GM12878 (cell line): ENCODE results near the gene SRBD1. TPM values are rescaled to one million over a fixed set of nuclear protein-coding genes. Genes with fewer than 3 reads are reported as not detected.

Experiments used
- ATAC-seq: fragments of 200-7000 bp; cut with Tn5 transposase; 3 replicates; pipeline ENCODE4 v1.9.1; 2020; ENCODE audit warnings: mild to moderate bottlenecking, moderate library complexity
- BruUV-seq: library from RNA; stranded (reverse); fragments of 400-500 nt; replicated peaks from 2 replicates; lab custom pipeline; 2021; lab: Mats Ljungman, UMichigan
- CTCF ChIA-PET: fragments of 300-600 bp; sonication (Branson Sonifier 250); formaldehyde crosslinking; extraction: SDS; loops from one replicate; lab custom pipeline; 2021; ENCODE audit warnings: inconsistent platforms; lab: Yijun Ruan, JAX
- POLR2A ChIA-PET: fragments of 350-600 bp; formaldehyde crosslinking; extraction: SDS; loops from one replicate; lab custom pipeline; 2021; ENCODE audit warnings: inconsistent platforms; lab: Charles Lee
- RAD21 ChIA-PET: fragments of 300-600 bp; sonication (Branson Sonifier 250); formaldehyde crosslinking; loops from one replicate; lab custom pipeline; 2023; ENCODE audit warnings: antibody characterized with exemption; ENCODE audit not compliant: unreplicated experiment; lab: Charles Lee
- SMC1A ChIA-PET: fragments of 300-600 bp; sonication (Branson Sonifier 250); formaldehyde crosslinking; loops from one replicate; lab custom pipeline; 2023; ENCODE audit not compliant: unreplicated experiment, uncharacterized antibody; lab: Charles Lee
- DNase-seq: peaks from one replicate; pipeline ENCODE4 v3.0.0-alpha.2; 2011; ENCODE audit warnings: low read depth, low spot score
- FAIRE-seq: peaks from 3 replicates; lab custom pipeline; 2011; peaks lifted over from hg19 to GRCh38; lab: Jason Lieb, UNC
- H2AFZ ChIP-seq: 2 replicates; pipeline ENCODE4 v1.6.0; 2011; ENCODE audit warnings: low read depth, low read length, control low read depth; ENCODE audit not compliant: control insufficient read depth
- H3K27ac ChIP-seq: 2 replicates; pipeline ENCODE4 v1.5.1; 2011; ENCODE audit warnings: control low read depth; ENCODE audit not compliant: control insufficient read depth, insufficient read depth
- H3K27me3 ChIP-seq, 2 experiments: replicated peaks in 1 of 2; 2 replicates each; pipeline versions ENCODE4 v1.6.0 to v1.6.1; 2011; ENCODE audit warnings: low read length in 1 of 2; ENCODE audit not compliant: control insufficient read depth in 2 of 2, insufficient read depth in 2 of 2
- H3K36me3 ChIP-seq, 2 experiments: 2 replicates each; pipeline ENCODE4 v1.5.1; 2011; ENCODE audit warnings: low read length in 1 of 2; ENCODE audit not compliant: control insufficient read depth in 2 of 2, insufficient read depth in 2 of 2
- H3K4me1 ChIP-seq: 2 replicates; pipeline ENCODE4 v1.6.1; 2011; ENCODE audit warnings: mild to moderate bottlenecking, low read length, moderate library complexity, mixed read lengths; ENCODE audit not compliant: control insufficient read depth, insufficient read depth
- H3K4me2 ChIP-seq: 2 replicates; pipeline ENCODE4 v1.6.0; 2011; ENCODE audit warnings: control low read depth; ENCODE audit not compliant: control insufficient read depth, insufficient read depth
- H3K4me3 ChIP-seq: fragments of 200-600 bp; sonication (generic); 2 replicates; pipeline ENCODE4 v1.5.1; 2016
- H3K79me2 ChIP-seq: 2 replicates; pipeline ENCODE4 v1.6.0; 2011; ENCODE audit warnings: low read length; ENCODE audit not compliant: control insufficient read depth, insufficient read depth
- H3K9ac ChIP-seq: 2 replicates; pipeline ENCODE4 v1.8.0; 2011; ENCODE audit warnings: low read length, control low read depth, mixed read lengths; ENCODE audit not compliant: control insufficient read depth, insufficient read depth
- H3K9me3 ChIP-seq: replicated peaks from 3 replicates; pipeline ENCODE4 v1.5.1; 2011; ENCODE audit warnings: mild to moderate bottlenecking, low read length; ENCODE audit not compliant: control insufficient read depth, insufficient read depth
- H4K20me1 ChIP-seq: 2 replicates; pipeline ENCODE4 v1.6.0; 2011; ENCODE audit not compliant: control insufficient read depth, insufficient read depth
- ASH2L ChIP-seq: fragments of 300-600, 200-600 bp; sonication (generic); IDR thresholded peaks from 2 replicates; pipeline ENCODE4 v1.6.1; 2017; ENCODE audit warnings: low read depth, mild to moderate bottlenecking, borderline replicate concordance
- BCL3 ChIP-seq: IDR thresholded peaks from 2 replicates; pipeline ENCODE4 v1.6.1; 2011; ENCODE audit warnings: borderline replicate concordance, low read depth, mild to moderate bottlenecking, moderate library complexity, low read length; ENCODE audit not compliant: insufficient read depth, poor library complexity, severe bottlenecking
- CEBPZ ChIP-seq: fragments of 150-350 bp; IDR thresholded peaks from 2 replicates; pipeline ENCODE4 v1.6.1; 2016; ENCODE audit warnings: low read depth, low read length
- CHD4 ChIP-seq: fragments of 200-600 bp; sonication (generic); IDR thresholded peaks from 2 replicates; pipeline ENCODE4 v1.6.1; 2016; ENCODE audit warnings: mild to moderate bottlenecking
- CREB1 ChIP-seq: IDR thresholded peaks from 2 replicates; pipeline ENCODE4 v1.6.1; 2012; ENCODE audit warnings: low read depth, mild to moderate bottlenecking, inconsistent platforms
- FOXM1 ChIP-seq: IDR thresholded peaks from 2 replicates; pipeline ENCODE4 v1.6.1; 2012; ENCODE audit warnings: low read depth, mild to moderate bottlenecking, inconsistent platforms, low read length, moderate library complexity
- KLF5 ChIP-seq: fragments of 450-650 bp; IDR thresholded peaks from 2 replicates; pipeline ENCODE4 v1.6.1; 2014; ENCODE audit warnings: mild to moderate bottlenecking; ENCODE audit not compliant: partially characterized antibody
- MTA2 ChIP-seq: fragments of 450-650 bp; IDR thresholded peaks from 2 replicates; pipeline ENCODE4 v1.6.1; 2016; ENCODE audit warnings: low read depth, mild to moderate bottlenecking, moderate library complexity
- MXI1 ChIP-seq: fragments of 150-350 bp; IDR thresholded peaks from 2 replicates; pipeline ENCODE4 v1.6.1; 2011; ENCODE audit warnings: low read depth, mild to moderate bottlenecking, inconsistent platforms, low read length, improper control_type of control experiment
- POLR2AphosphoS5 ChIP-seq: IDR thresholded peaks from 2 replicates; pipeline ENCODE4 v1.6.1; 2011; ENCODE audit warnings: mild to moderate bottlenecking, low read length, inconsistent platforms
- POU2F2 ChIP-seq: IDR thresholded peaks from 3 replicates; pipeline ENCODE4 v1.6.1; 2011; ENCODE audit warnings: low read depth, mild to moderate bottlenecking, low read length, borderline replicate concordance
- RB1 ChIP-seq: fragments of 450-650 bp; formaldehyde crosslinking; IDR thresholded peaks from 2 replicates; pipeline ENCODE4 v1.6.1; 2017; ENCODE audit warnings: mild to moderate bottlenecking, borderline replicate concordance
- SREBF2 ChIP-seq: IDR thresholded peaks from 2 replicates; pipeline ENCODE4 v1.6.1; 2012; ENCODE audit warnings: mild to moderate bottlenecking, low read length
- TCF12 ChIP-seq: IDR thresholded peaks from 2 replicates; pipeline ENCODE4 v1.6.1; 2011; ENCODE audit warnings: low read depth, mild to moderate bottlenecking, low read length
- WGBS: methylation state at CpG from one replicate; pipeline ENCODE4 v1.1.6; 2016; ENCODE audit warnings: low lambda C conversion rate; ENCODE audit not compliant: insufficient replicate concordance, insufficient coverage; ENCODE audit errors: missing lambda C conversion rate; 5-methylcytosine and 5-hydroxymethylcytosine counted together
- in situ Hi-C: fragments of 300-500 bp; cut with MboI; formaldehyde crosslinking; loops from 9 replicates; pipeline ENCODE4 v1.14.3; 2018; ENCODE audit warnings: mixed read lengths
- intact Hi-C: fragments of 100-400 bp; cut with micrococcal nuclease; formaldehyde crosslinking; loops from one replicate; pipeline ENCODE4 v1.14.2; 2022; ENCODE audit not compliant: unreplicated experiment
- polyA plus RNA-seq, 11 experiments: library from polyadenylated mRNA; depleted of rRNA in 4 of 11; unstranded in 6 of 11; stranded (reverse) in 5 of 11; fragments of >200 nt; fragmentation: Nextera tagmentation in 4 of 11; fragmentation: Illumina TruSeq in 1 of 11; extraction: Ambion mirVana in 4 of 11; extraction: Trizol in 1 of 11; gene quantifications; 1 replicate in 1 of 11; 2 replicates in 10 of 11; pipeline versions ENCODE4 v1.2.1 to v1.2.3, GENCODE V29; 2011 to 2016; ENCODE audit warnings: inconsistent platforms in 2 of 11, missing spikeins in 2 of 11, low read depth in 1 of 11
- total RNA-seq, 4 experiments: library from RNA; depleted of rRNA in 3 of 4; stranded (reverse); fragments of >200 nt in 3 of 4; fragmentation: Illumina TruSeq in 1 of 4; extraction: Trizol in 1 of 4; gene quantifications; 2 replicates each; pipeline versions ENCODE4 v1.2.1 to v1.2.3, GENCODE V29; 2013 to 2021
- TF ChIP-seq, protein P1 (sequence below): fragments of 450-650 bp; IDR thresholded peaks from 2 replicates; pipeline ENCODE4 v1.6.1; 2017; ENCODE audit warnings: mild to moderate bottlenecking, moderate library complexity

The SRBD1 gene
- total and polyA plus RNA-seq, 10 of the 15 experiments (the other 5 are each of a cell fraction or from before 2014, with no cell fraction given): 9.7 to 33.1 (median 20.1) TPM

GRCh38 chr2:45577441-45577840, 33.6 kb downstream of the SRBD1 start:
- Histone ChIP-seq H3K27me3 (no peaks in the 10 kb centered on the region), H3K4me2 (no peak overlapping the region), H3K4me3 (no peak overlapping the region), H4K20me1 (no peaks in the 10 kb centered on the region), H2AFZ (no peak overlapping the region), H3K27ac (no peak overlapping the region), H3K79me2 (no peaks in the 10 kb centered on the region), H3K9me3 (no peaks in the 10 kb centered on the region; the same call in 2 of the 3 replicates), H3K4me1 (no peaks in the 10 kb centered on the region), H3K36me3 (peaks cover 2 to 9% of the 10 kb centered on the region in 2 experiments; a peak in 2 of 4 replicates), H3K9ac (no peak overlapping the region)
- DNase-seq (no peak), ATAC-seq (no peak), FAIRE-seq (no peak)
- 78% methylated on average over 4 of the region's 4 CpGs for WGBS
- ChIA-PET CTCF (interaction anchor here (0.7 to 4.9 kb wide), 6 partner anchors 10 to 595 kb away, joined by 3 to 35 read pairs (median 4); no protein-coding TSS in a partner anchor), RAD21 (interaction anchor here (0.8 to 1.0 kb wide), 2 partner anchors 139 to 596 kb away, joined by 3 read pairs; no protein-coding TSS in a partner anchor), SMC1A (interaction anchor here (0.7 to 2.2 kb wide), 5 partner anchors 8 to 594 kb away, joined by 3 to 10 read pairs (median 4); no protein-coding TSS in a partner anchor), POLR2A (no interaction called here)
- no TSS peak for BruUV-seq
- intact Hi-C loops: loop anchor here (5.0 kb wide), 1 partner anchor 595 kb away; no protein-coding TSS in a partner anchor
- in situ Hi-C loops: no loop called here
- TF ChIP-seq MXI1 (no peak), CEBPZ (no peak), CHD4 (no peak), RB1 (no peak), MTA2 (no peak), SREBF2 (no peak), CREB1 (no peak), TCF12 (no peak), BCL3 (no peak), FOXM1 (no peak), KLF5 (no peak), POU2F2 (no peak), POLR2AphosphoS5 (no peak), ASH2L (no peak)
- TF ChIP-seq, protein P1, sequence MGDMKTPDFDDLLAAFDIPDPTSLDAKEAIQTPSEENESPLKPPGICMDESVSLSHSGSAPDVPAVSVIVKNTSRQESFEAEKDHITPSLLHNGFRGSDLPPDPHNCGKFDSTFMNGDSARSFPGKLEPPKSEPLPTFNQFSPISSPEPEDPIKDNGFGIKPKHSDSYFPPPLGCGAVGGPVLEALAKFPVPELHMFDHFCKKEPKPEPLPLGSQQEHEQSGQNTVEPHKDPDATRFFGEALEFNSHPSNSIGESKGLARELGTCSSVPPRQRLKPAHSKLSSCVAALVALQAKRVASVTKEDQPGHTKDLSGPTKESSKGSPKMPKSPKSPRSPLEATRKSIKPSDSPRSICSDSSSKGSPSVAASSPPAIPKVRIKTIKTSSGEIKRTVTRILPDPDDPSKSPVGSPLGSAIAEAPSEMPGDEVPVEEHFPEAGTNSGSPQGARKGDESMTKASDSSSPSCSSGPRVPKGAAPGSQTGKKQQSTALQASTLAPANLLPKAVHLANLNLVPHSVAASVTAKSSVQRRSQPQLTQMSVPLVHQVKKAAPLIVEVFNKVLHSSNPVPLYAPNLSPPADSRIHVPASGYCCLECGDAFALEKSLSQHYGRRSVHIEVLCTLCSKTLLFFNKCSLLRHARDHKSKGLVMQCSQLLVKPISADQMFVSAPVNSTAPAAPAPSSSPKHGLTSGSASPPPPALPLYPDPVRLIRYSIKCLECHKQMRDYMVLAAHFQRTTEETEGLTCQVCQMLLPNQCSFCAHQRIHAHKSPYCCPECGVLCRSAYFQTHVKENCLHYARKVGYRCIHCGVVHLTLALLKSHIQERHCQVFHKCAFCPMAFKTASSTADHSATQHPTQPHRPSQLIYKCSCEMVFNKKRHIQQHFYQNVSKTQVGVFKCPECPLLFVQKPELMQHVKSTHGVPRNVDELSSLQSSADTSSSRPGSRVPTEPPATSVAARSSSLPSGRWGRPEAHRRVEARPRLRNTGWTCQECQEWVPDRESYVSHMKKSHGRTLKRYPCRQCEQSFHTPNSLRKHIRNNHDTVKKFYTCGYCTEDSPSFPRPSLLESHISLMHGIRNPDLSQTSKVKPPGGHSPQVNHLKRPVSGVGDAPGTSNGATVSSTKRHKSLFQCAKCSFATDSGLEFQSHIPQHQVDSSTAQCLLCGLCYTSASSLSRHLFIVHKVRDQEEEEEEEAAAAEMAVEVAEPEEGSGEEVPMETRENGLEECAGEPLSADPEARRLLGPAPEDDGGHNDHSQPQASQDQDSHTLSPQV: no peak
- TF ChIP-seq, all 136 proteins: peak for 0
